GM19193 (cell line): ENCODE results near the gene SCFD1.

Source experiments
- POLR2A ChIP-seq: IDR thresholded peaks from 4 replicates; pipeline ENCODE4 v1.6.1; 2011; ENCODE audit not compliant: insufficient read depth, insufficient read length; ENCODE audit errors: extremely low read depth

The SCFD1 gene

GRCh38 chr14:30600922-30601918 lies 20.9 kb upstream of the SCFD1 start:
- TF ChIP-seq POLR2A: no peak

GRCh38 chr14:30603402-30603801 lies 18.7 kb upstream of the SCFD1 start:
- TF ChIP-seq POLR2A: no peak

- no peak for TF ChIP-seq POLR2A
Observed at GRCh38 chr14:30607156-30607780, 14.9 kb upstream of the SCFD1 start.

GRCh38 chr14:30608533-30609006 lies 13.5 kb upstream of the SCFD1 start:
- no peak for TF ChIP-seq POLR2A

DNA sequence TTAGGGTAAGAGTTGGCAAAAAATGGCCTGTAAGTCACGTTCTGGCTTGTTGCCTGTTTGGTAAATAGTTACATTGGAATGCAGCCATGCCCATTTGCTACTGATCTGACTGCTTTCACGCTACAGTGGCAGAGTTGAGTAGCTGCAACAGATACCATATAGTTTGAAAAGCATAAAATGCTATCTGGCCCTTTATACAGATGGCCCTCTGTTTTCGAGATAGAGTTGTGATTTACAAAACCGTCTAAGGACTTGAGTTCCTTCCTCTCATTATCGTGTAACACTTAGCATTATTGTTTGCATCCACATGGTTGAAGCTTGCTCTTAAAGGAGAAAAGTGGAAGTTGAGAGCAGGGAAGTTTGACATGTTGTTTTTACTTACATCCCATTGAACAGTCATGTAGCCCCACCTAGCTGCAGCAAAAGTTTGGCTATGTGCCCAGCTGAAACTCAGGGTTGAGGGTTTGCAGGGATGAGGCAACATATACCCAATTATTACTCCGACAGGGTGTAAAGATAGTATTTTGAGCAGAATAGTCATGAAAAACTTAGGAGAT lies 11.3 kb upstream of the SCFD1 start:
- no peak for TF ChIP-seq POLR2A

DNA sequence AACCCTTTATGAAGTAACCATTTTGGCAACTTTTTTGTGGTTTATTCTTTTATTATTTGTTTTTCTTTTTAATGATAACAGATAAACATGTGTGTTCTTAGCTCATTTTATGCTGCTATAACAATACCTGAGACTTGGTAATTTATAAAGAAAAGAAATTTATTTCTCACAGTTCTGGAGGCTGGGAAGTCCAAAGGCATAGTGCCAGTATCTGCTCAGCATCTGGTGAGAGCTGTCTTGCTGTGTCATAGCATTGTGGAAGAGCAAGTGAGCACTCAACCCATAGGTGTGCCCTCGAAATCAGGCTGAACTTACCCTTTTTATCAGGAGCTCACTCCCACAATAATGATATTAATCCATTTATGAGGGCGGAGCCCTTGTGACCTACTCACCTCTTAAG lies 8.0 kb upstream of the SCFD1 start:
- no peak for TF ChIP-seq POLR2A

GRCh38 chr14:30620178-30620577 lies 1.9 kb upstream of the SCFD1 start:
- no peak for TF ChIP-seq POLR2A

DNA sequence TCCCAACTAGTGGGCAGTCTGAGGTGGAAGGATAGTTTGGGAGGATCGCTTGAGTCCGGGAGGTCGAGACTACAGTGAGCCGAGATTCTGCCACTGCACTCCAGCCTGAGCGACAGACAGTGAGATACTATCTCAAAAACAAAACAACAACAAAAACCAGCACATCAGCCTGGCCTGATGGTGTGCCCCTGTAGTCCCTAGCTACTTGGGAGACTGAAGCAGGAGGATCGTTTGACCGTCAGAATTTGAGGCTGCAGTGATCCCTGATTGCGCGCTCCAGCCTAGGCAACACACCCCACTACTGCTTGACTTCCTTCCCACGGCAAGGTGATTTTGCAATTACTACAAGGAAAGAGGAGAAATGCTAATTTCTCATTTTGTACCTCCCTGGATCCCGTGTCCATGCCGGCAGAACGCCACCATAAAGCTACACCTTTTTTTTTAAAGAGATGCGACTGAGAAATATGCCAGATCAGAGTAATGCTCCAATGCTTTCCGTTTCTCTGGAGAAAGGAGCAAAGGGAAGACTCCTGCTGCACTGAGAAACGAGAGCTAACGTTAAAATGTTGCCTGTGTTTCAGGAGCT lies 672 bp upstream of the SCFD1 start:
- no peak for TF ChIP-seq POLR2A

GRCh38 chr14:30623412-30624131 lies 1.5 kb downstream of the SCFD1 start:
- TF ChIP-seq POLR2A: no peak

DNA sequence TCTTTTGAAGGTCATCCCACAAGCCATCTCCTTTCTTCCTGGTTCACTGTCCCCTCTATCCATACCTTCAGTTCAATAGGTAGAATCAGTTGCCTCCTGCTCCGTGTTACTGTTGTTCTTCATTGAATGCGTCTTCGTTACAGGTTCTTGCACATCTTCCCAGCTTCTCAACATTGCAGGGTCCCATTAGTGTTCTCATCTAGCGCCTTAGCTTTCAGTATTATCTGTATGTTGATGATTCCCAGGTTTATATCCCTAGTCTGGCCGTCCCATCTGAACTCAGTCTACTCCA lies 2.0 kb downstream of the SCFD1 start:
- TF ChIP-seq POLR2A: no peak

- TF ChIP-seq POLR2A: no peak
Observed at GRCh38 chr14:30625533-30625932, 3.4 kb downstream of the SCFD1 start.

DNA sequence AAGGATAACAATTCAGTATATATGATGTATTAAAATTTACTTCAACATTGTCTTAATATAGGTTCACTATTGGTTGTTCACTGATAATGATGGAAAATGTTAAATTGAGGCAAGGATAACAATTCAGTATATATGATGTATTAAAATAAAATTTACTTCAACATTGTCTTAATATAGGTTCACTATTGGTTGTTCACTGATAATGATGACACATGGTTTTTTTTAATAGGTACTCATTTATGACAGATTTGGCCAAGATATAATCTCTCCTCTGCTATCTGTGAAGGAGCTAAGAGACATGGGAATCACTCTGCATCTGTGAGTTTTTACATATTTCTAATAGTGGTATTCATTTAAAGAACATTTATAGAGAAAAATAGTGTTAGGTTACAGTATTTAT lies 8.1 kb downstream of the SCFD1 start:
- no peak for TF ChIP-seq POLR2A

DNA sequence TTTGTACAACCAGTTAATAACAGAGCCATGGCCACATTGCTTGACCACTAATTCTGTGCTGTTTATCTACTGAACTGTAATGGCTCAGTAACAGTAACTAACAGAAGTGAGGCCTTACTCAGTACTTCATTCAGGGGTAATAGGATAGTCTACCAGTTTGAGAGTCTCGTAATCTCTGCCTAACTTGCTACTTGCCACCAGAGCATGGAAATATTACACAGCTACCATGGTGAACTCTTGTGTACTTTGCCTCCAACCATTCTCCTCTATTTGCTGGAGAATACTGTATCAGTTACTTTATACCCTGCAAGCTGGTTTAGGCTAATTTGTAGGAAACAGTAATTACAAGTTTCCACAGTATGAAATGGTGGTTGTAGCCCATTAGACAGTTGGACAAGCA lies 10.6 kb downstream of the SCFD1 start:
- no peak for TF ChIP-seq POLR2A

DNA sequence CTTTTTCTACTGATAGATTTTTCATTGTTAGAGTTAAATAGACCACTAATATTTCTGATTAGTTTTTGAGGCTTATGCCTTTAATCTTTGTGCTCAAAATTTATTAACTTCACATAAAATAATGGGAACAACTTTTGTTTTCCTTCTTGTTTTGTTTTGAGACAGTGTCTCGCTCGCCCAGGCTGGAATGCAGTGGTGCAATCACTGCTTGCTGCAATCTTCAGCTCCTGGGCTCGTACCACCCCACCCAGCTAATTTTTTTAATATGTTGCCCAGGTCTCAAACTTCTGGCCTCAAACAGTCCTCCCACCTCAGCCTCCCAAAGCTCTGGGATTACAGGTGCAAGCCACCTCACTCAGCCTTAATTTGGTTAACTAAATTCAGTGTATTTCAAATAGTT lies 16.8 kb downstream of the SCFD1 start:
- TF ChIP-seq POLR2A: no peak

GRCh38 chr14:30641207-30641606 lies 19.1 kb downstream of the SCFD1 start:
- TF ChIP-seq POLR2A: no peak

- no peak for TF ChIP-seq POLR2A
Observed at GRCh38 chr14:30645600-30645999, 23.5 kb downstream of the SCFD1 start.

DNA sequence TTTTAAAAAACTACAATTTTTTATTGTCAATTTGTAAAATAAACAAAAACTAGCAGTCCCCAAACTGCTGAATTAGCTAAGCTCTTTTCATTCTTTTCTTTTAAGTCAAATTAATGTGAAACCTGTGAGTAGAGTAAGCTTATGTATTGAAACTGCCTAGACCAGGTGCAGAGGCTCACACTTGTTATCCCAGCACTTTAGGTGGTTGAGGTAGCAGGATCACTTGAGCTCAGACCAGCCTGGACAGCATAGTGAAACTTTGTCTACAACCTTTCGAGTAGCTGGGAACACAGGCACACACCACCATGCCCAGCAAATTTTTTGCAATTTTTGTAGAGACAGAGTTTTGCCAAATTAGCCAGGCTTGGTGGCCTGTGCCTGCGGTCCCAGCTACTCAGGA lies 26.4 kb downstream of the SCFD1 start:
- no peak for TF ChIP-seq POLR2A
